ENCODE measurements around the gene SKOR1.

The SKOR1 gene, protein sequence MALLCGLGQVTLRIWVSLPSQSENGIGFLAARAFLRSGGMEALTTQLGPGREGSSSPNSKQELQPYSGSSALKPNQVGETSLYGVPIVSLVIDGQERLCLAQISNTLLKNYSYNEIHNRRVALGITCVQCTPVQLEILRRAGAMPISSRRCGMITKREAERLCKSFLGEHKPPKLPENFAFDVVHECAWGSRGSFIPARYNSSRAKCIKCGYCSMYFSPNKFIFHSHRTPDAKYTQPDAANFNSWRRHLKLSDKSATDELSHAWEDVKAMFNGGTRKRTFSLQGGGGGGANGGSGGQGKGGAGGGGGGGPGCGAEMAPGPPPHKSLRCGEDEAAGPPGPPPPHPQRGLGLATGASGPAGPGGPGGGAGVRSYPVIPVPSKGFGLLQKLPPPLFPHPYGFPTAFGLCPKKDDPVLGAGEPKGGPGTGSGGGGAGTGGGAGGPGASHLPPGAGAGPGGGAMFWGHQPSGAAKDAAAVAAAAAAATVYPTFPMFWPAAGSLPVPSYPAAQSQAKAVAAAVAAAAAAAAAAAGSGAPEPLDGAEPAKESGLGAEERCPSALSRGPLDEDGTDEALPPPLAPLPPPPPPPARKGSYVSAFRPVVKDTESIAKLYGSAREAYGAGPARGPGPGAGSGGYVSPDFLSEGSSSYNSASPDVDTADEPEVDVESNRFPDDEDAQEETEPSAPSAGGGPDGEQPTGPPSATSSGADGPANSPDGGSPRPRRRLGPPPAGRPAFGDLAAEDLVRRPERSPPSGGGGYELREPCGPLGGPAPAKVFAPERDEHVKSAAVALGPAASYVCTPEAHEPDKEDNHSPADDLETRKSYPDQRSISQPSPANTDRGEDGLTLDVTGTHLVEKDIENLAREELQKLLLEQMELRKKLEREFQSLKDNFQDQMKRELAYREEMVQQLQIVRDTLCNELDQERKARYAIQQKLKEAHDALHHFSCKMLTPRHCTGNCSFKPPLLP

GRCh38 chr15:67824976-67825880 lies at the start of gene SKOR1:
Gene SKOR1, plus strand, starts transcription at chr15:67825509. Its CDS starts 94 bp downstream, at chr15:67825603.
- no peak for DNase-seq

- no peak for DNase-seq
Observed at GRCh38 chr15:67775998-67776397, 49.3 kb upstream of the SKOR1 start.

DNA sequence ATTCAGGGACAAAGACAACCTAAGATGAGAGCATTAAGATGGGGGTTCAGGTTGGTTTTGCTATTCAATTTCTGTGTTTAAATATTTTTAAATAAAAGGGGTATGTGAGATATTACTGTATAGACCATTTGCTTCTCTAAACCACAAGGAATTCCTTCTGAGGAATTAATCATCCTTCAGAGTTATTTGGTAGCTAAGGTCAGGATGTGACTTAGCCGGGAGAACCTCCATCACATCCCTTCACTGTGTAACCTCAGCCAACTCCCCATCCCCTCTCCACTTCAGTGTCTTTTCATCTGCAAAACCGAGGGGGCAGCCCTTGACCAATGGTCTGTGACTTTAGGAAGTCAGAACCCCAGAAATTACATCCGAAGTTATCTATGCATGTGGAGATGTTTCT lies 48.7 kb upstream of the SKOR1 start:
- no peak for DNase-seq

DNA sequence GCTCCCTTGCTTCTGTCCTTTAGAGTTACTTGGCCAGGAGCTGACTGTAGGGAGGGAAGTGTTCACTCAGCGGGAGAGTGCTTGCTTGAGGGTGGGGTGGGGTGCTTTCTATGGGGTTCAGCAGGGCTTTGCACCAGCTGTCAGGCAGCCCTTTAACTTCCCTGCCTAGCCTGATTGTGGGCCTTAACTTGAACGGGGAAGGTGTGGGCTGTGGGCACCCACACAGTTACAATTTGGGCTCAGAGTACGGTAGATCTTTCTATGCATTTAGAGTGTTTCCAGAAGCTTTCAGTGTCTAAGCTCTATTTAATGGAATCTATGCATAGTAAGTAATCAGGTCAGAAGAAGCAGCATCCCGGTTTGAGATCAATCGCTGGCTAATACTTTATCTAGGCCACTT lies 48.2 kb upstream of the SKOR1 start:
- DNase-seq: no peak

- no peak for DNase-seq
Observed at GRCh38 chr15:67777773-67778172, 47.5 kb upstream of the SKOR1 start.

DNA sequence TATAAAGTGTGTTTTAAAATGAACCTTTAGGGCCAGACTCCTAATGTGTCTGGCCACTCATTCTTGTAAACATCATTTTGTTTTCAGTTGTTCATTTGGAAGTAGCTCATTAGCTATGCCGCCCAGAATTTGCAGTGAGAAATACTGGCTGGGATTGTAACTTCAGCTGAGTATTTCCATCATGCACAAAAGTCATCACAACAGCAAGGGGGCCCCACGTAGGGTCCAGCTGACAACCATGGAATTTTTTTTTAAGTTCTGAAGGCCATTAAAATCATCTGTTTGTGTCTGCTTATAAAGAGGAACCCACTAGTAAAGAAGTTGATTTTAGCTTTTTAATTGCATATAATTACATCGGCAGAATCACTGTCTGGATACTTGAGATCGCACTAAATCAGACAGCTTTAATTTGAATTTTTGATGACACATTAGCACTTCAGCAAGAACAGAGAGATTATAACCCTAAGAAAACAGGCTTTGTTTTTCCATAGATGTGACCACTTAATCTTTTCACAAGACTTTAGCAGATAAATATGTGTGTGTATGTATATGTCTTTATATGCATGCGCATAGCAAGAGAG lies 46.3 kb upstream of the SKOR1 start:
- no peak for DNase-seq

- no peak for DNase-seq
Observed at GRCh38 chr15:67779549-67780111, 45.7 kb upstream of the SKOR1 start.

GRCh38 chr15:67781061-67781460 lies 44.2 kb upstream of the SKOR1 start:
- DNase-seq: no peak

DNA sequence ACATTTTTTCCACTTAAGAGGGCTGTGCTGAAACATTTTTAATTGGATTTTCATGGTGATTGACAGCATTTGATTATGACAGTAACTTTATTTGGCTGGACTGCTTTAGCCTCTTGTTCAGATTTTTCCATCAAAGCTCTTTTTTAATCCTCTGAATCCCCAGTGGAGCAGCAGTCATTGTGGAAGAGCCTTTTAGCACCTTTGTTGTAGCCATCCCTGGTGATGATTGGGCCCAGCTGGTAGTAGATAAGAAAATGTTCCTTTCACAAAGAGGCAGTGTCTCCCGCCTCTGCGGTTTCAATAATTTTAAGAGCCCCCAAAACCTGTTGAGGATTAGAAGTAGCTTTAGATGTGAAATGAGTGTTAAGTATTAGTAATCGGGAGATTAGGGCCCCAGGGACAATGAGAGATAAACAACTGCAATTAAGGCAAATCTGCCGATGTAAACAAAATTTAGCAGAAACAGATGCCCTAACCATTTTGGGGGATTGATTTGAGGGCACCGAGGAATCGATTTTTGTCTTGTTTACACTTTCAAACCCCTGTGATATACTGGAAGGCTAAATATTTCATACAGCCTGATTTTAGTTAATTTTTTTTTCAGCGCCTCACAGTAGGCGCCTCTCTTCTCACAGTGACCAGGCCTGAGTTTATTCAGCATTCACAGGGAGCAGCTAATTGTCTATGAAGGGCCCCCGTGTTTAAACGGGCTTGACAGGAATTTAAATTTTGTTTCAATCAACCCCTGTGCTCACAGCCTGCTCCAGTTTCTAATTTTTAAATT lies 43.2 kb upstream of the SKOR1 start:
- no peak for DNase-seq

DNA sequence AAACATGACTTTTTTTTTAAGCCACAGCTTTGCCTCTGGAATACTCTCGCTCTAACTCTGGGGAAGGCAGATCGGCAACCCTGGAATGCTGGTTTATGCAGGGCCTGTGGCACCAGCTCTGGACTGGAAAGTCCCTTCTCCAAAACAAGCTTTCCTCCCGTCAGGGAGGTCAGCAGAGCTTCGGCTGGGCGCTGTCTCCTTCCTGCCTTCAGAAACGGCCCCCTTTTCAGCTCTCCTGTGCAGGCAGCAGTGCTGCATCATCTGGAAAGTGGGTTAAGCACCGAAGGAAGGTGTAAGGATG lies 42.7 kb upstream of the SKOR1 start:
- DNase-seq: no peak

- DNase-seq: peak; percentile 39
Observed at GRCh38 chr15:67783303-67783702, 42.0 kb upstream of the SKOR1 start.

DNA sequence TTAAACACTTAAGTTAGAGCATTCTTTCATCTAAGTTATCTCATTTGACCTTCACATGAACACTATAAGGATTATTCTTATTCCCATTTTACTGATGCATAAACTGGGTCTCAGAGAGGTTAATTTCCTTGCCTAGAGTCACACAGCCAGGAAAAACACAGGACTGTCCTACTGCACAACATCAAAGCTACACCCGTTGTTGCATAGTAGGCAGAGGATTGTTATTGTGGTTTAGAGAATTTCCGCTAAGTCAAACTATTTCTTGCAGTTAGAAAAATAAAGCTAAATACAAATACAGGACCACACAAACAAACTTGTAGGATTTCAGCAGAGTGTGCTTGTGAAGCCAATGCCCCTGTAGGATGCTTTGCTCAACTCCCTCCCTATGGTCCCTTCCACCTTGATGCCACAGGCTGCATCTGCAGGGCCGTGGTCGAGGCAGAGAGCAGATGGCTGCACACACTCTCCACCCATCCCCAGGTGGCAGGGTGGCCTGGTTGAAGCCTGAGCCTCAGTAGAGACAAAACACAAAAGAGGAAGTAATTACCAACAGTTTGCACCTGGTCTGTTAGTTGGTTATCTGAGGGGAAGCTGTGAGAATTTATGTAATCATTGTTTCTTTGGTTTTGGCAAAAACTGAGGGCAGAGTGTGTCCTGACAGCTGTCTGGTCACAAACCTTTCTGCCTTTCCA lies 41.1 kb upstream of the SKOR1 start:
- DNase-seq: no peak

GRCh38 chr15:67784856-67785430 lies 40.4 kb upstream of the SKOR1 start:
- no peak for DNase-seq

GRCh38 chr15:67785431-67785830 lies 39.9 kb upstream of the SKOR1 start:
- no peak for DNase-seq

DNA sequence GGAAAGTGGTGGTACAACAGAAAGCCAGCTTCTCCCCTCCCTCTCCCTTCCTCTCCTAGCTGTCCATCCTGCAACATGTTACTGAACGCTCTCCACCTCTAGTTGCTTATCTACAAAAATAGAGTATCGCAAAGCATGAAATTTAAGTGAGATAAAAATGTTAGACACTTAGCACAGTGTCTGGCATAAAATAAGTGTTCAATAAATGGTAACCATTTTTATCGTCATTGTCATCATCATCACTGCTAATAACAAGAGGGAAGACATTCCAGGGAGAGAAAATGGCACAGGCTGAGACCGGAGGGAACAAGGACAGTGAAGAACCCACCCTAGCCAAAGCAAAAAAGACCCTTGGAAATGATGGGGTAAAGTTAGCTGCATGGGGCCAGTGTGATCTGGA lies 38.7 kb upstream of the SKOR1 start:
- DNase-seq: no peak

DNA sequence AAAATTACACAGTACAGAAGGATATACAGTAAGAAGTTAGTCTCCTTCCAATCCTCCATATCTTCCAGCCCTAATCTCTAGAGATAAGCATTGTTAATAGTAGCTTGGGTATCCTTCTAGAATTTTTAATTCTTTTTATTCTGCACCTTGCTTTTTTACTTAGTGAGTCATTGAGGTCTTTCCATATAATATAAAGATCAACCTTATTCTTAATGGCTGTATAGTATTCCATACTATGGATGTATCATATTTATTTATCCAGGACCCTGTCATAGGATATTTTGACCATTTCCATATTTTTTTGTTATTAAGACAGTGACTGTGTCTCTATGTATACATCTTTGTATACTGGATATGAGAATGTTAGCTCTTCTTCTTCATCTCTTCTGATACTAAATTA lies 36.3 kb upstream of the SKOR1 start:
- DNase-seq: no peak

GRCh38 chr15:67790610-67791319 lies 34.5 kb upstream of the SKOR1 start:
- DNase-seq: no peak

- DNase-seq: no peak
Observed at GRCh38 chr15:67792250-67792942, 32.9 kb upstream of the SKOR1 start.
